H9 (cell line): Measurements from ENCODE around the gene DPP6. TPM values are rescaled to one million over a fixed set of nuclear protein-coding genes. Genes with fewer than 3 reads are reported as not detected.

Experiments
- DNase-seq: peaks from one replicate; pipeline ENCODE4 v3.0.0-alpha.2; 2017
- H2AFZ ChIP-seq: one replicate; pipeline ENCODE4 v1.6.1; 2013; ENCODE audit warnings: mild to moderate bottlenecking, low read length, control low read depth, moderate library complexity
- H2AK5ac ChIP-seq: 2 replicates; pipeline ENCODE4 v1.6.1; 2013; ENCODE audit warnings: low read length, control low read depth, mixed read lengths; ENCODE audit not compliant: insufficient read length
- H2BK120ac ChIP-seq: one replicate; pipeline ENCODE4 v1.6.1; 2013; ENCODE audit warnings: low read depth, mild to moderate bottlenecking, low read length, control low read depth, inconsistent platforms; ENCODE audit not compliant: poor library complexity, severe bottlenecking
- H2BK12ac ChIP-seq: 2 replicates; pipeline ENCODE4 v1.6.1; 2013; ENCODE audit warnings: low read length, control low read depth, mixed read lengths, low read depth; ENCODE audit not compliant: insufficient read length
- H2BK15ac ChIP-seq: 2 replicates; pipeline ENCODE4 v1.6.1; 2013; ENCODE audit warnings: low read depth, low read length, control low read depth
- H2BK20ac ChIP-seq: one replicate; pipeline ENCODE4 v1.6.1; 2013; ENCODE audit warnings: low read depth, mild to moderate bottlenecking, low read length, control low read depth, inconsistent platforms; ENCODE audit not compliant: poor library complexity, severe bottlenecking
- H2BK5ac ChIP-seq: 2 replicates; pipeline ENCODE4 v1.6.1; 2013; ENCODE audit warnings: low read length, control low read depth, mixed read lengths; ENCODE audit not compliant: insufficient read length
- H3K14ac ChIP-seq: 2 replicates; pipeline ENCODE4 v1.6.1; 2013; ENCODE audit warnings: low read length, control low read depth; ENCODE audit not compliant: insufficient read depth
- H3K18ac ChIP-seq: 2 replicates; pipeline ENCODE4 v1.6.1; 2013; ENCODE audit warnings: low read depth, mild to moderate bottlenecking, mixed read lengths, low read length, control low read depth; ENCODE audit not compliant: insufficient read length
- H3K23ac ChIP-seq: 2 replicates; pipeline ENCODE4 v1.6.1; 2013; ENCODE audit warnings: low read length, control low read depth, mixed read lengths, low read depth; ENCODE audit not compliant: insufficient read length
- H3K23me2 ChIP-seq: 2 replicates; pipeline ENCODE4 v1.6.1; 2013; ENCODE audit warnings: low read depth, mild to moderate bottlenecking, mixed read lengths, low read length, control low read depth; ENCODE audit not compliant: insufficient read length, poor library complexity, severe bottlenecking
- H3K27ac ChIP-seq: 2 replicates; pipeline ENCODE4 v1.5.1; 2013; ENCODE audit warnings: low read length, control low read depth, mixed read lengths, low read depth; ENCODE audit not compliant: insufficient read length
- H3K27me3 ChIP-seq: 2 replicates; pipeline ENCODE4 v1.6.1; 2013; ENCODE audit warnings: low read length, control low read depth, inconsistent platforms; ENCODE audit not compliant: insufficient read depth
- H3K4ac ChIP-seq: 2 replicates; pipeline ENCODE4 v1.6.1; 2013; ENCODE audit warnings: low read depth, mild to moderate bottlenecking, control low read depth, inconsistent platforms, low read length, moderate library complexity
- H3K4me1 ChIP-seq: 2 replicates; pipeline ENCODE4 v1.6.1; 2013; ENCODE audit warnings: low read length, control low read depth, inconsistent platforms; ENCODE audit not compliant: insufficient read depth
- H3K4me2 ChIP-seq: 2 replicates; pipeline ENCODE4 v1.6.1; 2013; ENCODE audit warnings: low read length, control low read depth, mixed read lengths; ENCODE audit not compliant: insufficient read length, insufficient read depth
- H3K56ac ChIP-seq: 2 replicates; pipeline ENCODE4 v1.6.1; 2013; ENCODE audit warnings: low read depth, mild to moderate bottlenecking, mixed read lengths, low read length, control low read depth; ENCODE audit not compliant: insufficient read length
- H3K79me1 ChIP-seq: 2 replicates; pipeline ENCODE4 v1.6.1; 2013; ENCODE audit warnings: low read depth, mild to moderate bottlenecking, moderate library complexity, low read length, control low read depth, inconsistent platforms; ENCODE audit not compliant: insufficient read depth, poor library complexity, severe bottlenecking
- H3K79me2 ChIP-seq: 2 replicates; pipeline ENCODE4 v1.6.1; 2013; ENCODE audit warnings: low read length, control low read depth, inconsistent platforms; ENCODE audit not compliant: insufficient read depth
- H3K9ac ChIP-seq: 2 replicates; pipeline ENCODE4 v1.6.1; 2013; ENCODE audit warnings: low read length, control low read depth, mixed read lengths; ENCODE audit not compliant: insufficient read length; ENCODE audit errors: extremely low read depth
- H3K9me3 ChIP-seq: one replicate; pipeline ENCODE4 v1.6.1; 2013; ENCODE audit warnings: low read depth, low read length, inconsistent platforms; ENCODE audit not compliant: control insufficient read depth
- H3T11ph ChIP-seq: one replicate; pipeline ENCODE4 v1.6.1; 2013; ENCODE audit warnings: mild to moderate bottlenecking, low read length, control low read depth, inconsistent platforms
- H4K20me1 ChIP-seq: one replicate; pipeline ENCODE4 v1.6.1; 2013; ENCODE audit not compliant: control insufficient read depth, insufficient read length, insufficient read depth
- H4K5ac ChIP-seq: 2 replicates; pipeline ENCODE4 v1.6.1; 2013; ENCODE audit warnings: low read depth, mild to moderate bottlenecking, mixed read lengths, low read length, control low read depth; ENCODE audit not compliant: insufficient read length
- H4K8ac ChIP-seq: replicated peaks from 2 replicates; pipeline ENCODE4 v1.6.1; 2013; ENCODE audit warnings: low read length, control low read depth, mixed read lengths, low read depth; ENCODE audit not compliant: insufficient read length
- H4K91ac ChIP-seq: 2 replicates; pipeline ENCODE4 v1.6.1; 2013; ENCODE audit warnings: low read depth, mild to moderate bottlenecking, moderate library complexity, mixed read lengths, low read length, control low read depth; ENCODE audit not compliant: insufficient read length
- H3K27ac Mint-ChIP-seq, 3 experiments: 2 replicates in 2 of 3; 3 replicates in 1 of 3; pipeline ENCODE4 v1.8.0; 2020 to 2021; ENCODE audit warnings: mixed read lengths in 3 of 3, mild to moderate bottlenecking in 1 of 3, moderate library complexity in 1 of 3
- H3K27me3 Mint-ChIP-seq: 2 replicates; pipeline ENCODE4 v1.8.0; 2021; ENCODE audit warnings: low read depth, mild to moderate bottlenecking, moderate library complexity, mixed read lengths
- H3K36me3 Mint-ChIP-seq, 3 experiments: 2 replicates in 2 of 3; 3 replicates in 1 of 3; pipeline ENCODE4 v1.8.0; 2020 to 2021; ENCODE audit warnings: low read depth in 3 of 3, mixed read lengths in 3 of 3; ENCODE audit not compliant: insufficient read depth in 1 of 3
- H3K4me1 Mint-ChIP-seq, 2 experiments: 2 replicates each; pipeline ENCODE4 v1.8.0; 2020; ENCODE audit warnings: mixed read lengths in 2 of 2
- H3K4me3 Mint-ChIP-seq, 2 experiments: 2 replicates in 1 of 2; 3 replicates in 1 of 2; pipeline ENCODE4 v1.8.0; 2020 to 2021; ENCODE audit warnings: mild to moderate bottlenecking in 2 of 2, mixed read lengths in 2 of 2, moderate library complexity in 1 of 2
- H3K9me3 Mint-ChIP-seq, 2 experiments: 2 replicates in 1 of 2; 3 replicates in 1 of 2; pipeline ENCODE4 v1.8.0; 2020; ENCODE audit warnings: mild to moderate bottlenecking in 2 of 2, mixed read lengths in 2 of 2, moderate library complexity in 1 of 2
- WGBS: extraction: QIAGEN DNeasy Blood & Tissue Kit; methylation state at CpG from one replicate; pipeline ENCODE4 v1.1.7; 2013; ENCODE audit warnings: missing lambda C conversion rate, low lambda C conversion rate, mixed read lengths; ENCODE audit not compliant: insufficient read length; ENCODE audit errors: extremely low coverage; 5-methylcytosine and 5-hydroxymethylcytosine counted together
- total RNA-seq: library from RNA; stranded (reverse); gene quantifications from 2 replicates; pipeline ENCODE4 v1.2.1, GENCODE V29; 2021
- TF ChIP-seq, protein P1 (sequence below): fragments of 200-600 bp; sonication (generic); conservative IDR thresholded peaks from 3 replicates; pipeline ENCODE4 v1.8.0; 2021; ENCODE audit warnings: antibody characterized with exemption, mild to moderate bottlenecking

The DPP6 gene
- total RNA-seq, 1 experiment from 2014 or later = 4.5 TPM

DNA sequence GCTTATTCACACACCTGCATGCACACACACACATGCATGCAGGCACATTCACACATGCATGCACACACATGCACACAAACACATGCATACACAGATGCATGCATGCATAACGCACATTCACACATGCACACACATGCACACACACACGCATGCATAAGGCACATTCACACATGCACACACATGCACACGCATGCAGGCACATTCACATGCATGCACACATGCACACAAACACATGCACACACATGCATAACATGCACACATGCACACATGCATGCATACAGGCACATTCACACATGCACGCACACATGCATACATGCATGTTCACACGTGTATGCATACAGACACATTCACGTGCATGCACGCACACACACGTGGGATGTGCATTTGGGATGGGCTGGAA lies 784.9 kb downstream of the DPP6 start:
- Histone ChIP-seq H3K9me3 (no peaks in the 10 kb centered on the region), H3K79me2 (no peaks in the 10 kb centered on the region), H3K27ac (no peak overlapping the region), H3K14ac (no peak overlapping the region), H3K23ac (peak overlapping the region; percentile 15), H4K5ac (peak overlapping the region; percentile 18), H2AFZ (no peak overlapping the region), H3K23me2 (no peaks in the 10 kb centered on the region), H2BK15ac (no peak overlapping the region), H2BK20ac (no peak overlapping the region), H2BK120ac (no peak overlapping the region), H3T11ph (no peak overlapping the region), H3K4me2 (no peak overlapping the region), H2AK5ac (no peak overlapping the region), H4K91ac (no peak overlapping the region), H2BK12ac (no peak overlapping the region), H3K4me1 (no peaks in the 10 kb centered on the region), H4K8ac (no peak overlapping the region), H4K20me1 (peaks cover 4% of the 10 kb centered on the region), H3K27me3 (no peaks in the 10 kb centered on the region), H2BK5ac (no peak overlapping the region), H3K79me1 (no peaks in the 10 kb centered on the region), H3K9ac (no peak overlapping the region), H3K56ac (no peak overlapping the region), H3K18ac (no peak overlapping the region), H3K4ac (no peak overlapping the region)
- WGBS = no CpG with 5 or more reads among the region's 8 CpGs
- no peak for DNase-seq
- Mint-ChIP-seq H3K4me3 (no peak overlapping the region; a peak in 1 of 5 replicates), H3K36me3 (no peaks in the 10 kb centered on the region), H3K27me3 (peaks cover 2% of the 10 kb centered on the region), H3K9me3 (no peaks in the 10 kb centered on the region; a peak in 1 of 5 replicates), H3K27ac (no peak overlapping the region), H3K4me1 (peaks cover 0 to 3% of the 10 kb centered on the region in 2 experiments; a peak in 1 of 4 replicates)
- TF ChIP-seq, protein P1, sequence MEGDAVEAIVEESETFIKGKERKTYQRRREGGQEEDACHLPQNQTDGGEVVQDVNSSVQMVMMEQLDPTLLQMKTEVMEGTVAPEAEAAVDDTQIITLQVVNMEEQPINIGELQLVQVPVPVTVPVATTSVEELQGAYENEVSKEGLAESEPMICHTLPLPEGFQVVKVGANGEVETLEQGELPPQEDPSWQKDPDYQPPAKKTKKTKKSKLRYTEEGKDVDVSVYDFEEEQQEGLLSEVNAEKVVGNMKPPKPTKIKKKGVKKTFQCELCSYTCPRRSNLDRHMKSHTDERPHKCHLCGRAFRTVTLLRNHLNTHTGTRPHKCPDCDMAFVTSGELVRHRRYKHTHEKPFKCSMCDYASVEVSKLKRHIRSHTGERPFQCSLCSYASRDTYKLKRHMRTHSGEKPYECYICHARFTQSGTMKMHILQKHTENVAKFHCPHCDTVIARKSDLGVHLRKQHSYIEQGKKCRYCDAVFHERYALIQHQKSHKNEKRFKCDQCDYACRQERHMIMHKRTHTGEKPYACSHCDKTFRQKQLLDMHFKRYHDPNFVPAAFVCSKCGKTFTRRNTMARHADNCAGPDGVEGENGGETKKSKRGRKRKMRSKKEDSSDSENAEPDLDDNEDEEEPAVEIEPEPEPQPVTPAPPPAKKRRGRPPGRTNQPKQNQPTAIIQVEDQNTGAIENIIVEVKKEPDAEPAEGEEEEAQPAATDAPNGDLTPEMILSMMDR = no peak
